GM19193 (cell line): Measurements from ENCODE around the gene MAGI1.

ENCODE experiments used
- POLR2A ChIP-seq: IDR thresholded peaks from 4 replicates; pipeline ENCODE4 v1.6.1; 2011; ENCODE audit not compliant: insufficient read depth, insufficient read length; ENCODE audit errors: extremely low read depth

MAGI1 gene

GRCh38 chr3:65816208-65816607 lies 222.5 kb downstream of the MAGI1 start:
- no peak for TF ChIP-seq POLR2A

- TF ChIP-seq POLR2A, result no peak
Observed at GRCh38 chr3:65814845-65815578, 223.7 kb downstream of the MAGI1 start.

- no peak for TF ChIP-seq POLR2A
Observed at GRCh38 chr3:65811892-65812291, 226.8 kb downstream of the MAGI1 start.

GRCh38 chr3:65811086-65811761 lies 227.5 kb downstream of the MAGI1 start:
- no peak for TF ChIP-seq POLR2A

- TF ChIP-seq POLR2A, result no peak
Observed at GRCh38 chr3:65810302-65810701, 228.4 kb downstream of the MAGI1 start.

GRCh38 chr3:65809641-65810150 lies 229.0 kb downstream of the MAGI1 start:
- TF ChIP-seq POLR2A, result no peak

- no peak for TF ChIP-seq POLR2A
Observed at GRCh38 chr3:65808824-65809223, 229.9 kb downstream of the MAGI1 start.

- no peak for TF ChIP-seq POLR2A
Observed at GRCh38 chr3:65808407-65808806, 230.3 kb downstream of the MAGI1 start.

- TF ChIP-seq POLR2A, result no peak
Observed at GRCh38 chr3:65807225-65807624, 231.5 kb downstream of the MAGI1 start.

GRCh38 chr3:65806600-65806999 lies 232.1 kb downstream of the MAGI1 start:
- no peak for TF ChIP-seq POLR2A

GRCh38 chr3:65796676-65797075 lies 242.0 kb downstream of the MAGI1 start:
- TF ChIP-seq POLR2A, result no peak

- TF ChIP-seq POLR2A, result no peak
Observed at GRCh38 chr3:65795166-65795565, 243.6 kb downstream of the MAGI1 start.

GRCh38 chr3:65793495-65794200 lies 245.1 kb downstream of the MAGI1 start:
- TF ChIP-seq POLR2A, result no peak

- TF ChIP-seq POLR2A, result no peak
Observed at GRCh38 chr3:65788461-65788860, 250.3 kb downstream of the MAGI1 start.

GRCh38 chr3:65787827-65788226 lies 250.9 kb downstream of the MAGI1 start:
- TF ChIP-seq POLR2A, result no peak
